ENCODE measurements around the gene BSN. TPM values are rescaled to one million over a fixed set of nuclear protein-coding genes. Genes with fewer than 3 reads are reported as not detected.

The BSN gene
- total RNA-seq, 1 experiment from 2014 or later, result 0.87 TPM

DNA sequence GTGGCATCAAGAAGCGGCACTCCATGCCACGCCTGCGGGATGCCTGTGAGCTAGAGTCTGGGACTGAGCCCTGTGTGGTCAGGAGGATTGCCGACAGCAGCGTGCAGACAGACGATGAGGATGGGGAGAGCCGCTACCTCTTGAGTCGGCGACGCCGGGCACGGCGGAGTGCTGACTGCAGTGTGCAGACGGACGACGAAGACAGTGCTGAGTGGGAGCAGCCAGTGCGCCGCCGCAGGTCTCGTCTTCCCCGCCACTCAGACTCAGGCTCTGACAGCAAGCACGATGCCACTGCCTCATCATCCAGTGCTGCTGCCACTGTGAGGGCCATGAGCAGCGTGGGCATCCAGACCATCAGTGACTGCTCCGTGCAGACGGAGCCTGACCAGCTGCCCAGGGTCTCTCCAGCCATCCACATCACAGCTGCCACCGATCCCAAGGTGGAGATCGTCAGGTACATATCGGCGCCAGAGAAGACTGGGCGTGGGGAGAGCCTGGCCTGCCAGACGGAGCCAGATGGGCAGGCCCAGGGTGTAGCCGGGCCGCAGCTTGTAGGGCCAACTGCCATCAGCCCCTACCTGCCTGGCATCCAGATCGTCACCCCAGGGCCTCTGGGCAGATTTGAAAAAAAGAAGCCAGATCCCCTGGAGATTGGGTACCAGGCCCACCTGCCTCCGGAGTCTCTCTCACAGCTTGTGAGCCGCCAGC, 103.1 kb downstream of the BSN start:
- Histone ChIP-seq H3K4me3 (ENCODE audit: low read depth in 2 of 2, low read length in 2 of 2) (no peak overlapping the region), H3K27ac (ENCODE audit: low read length) (no peak overlapping the region), H3K27me3 (ENCODE audit: control insufficient read depth, insufficient read depth, low read length) (no peaks in the 10 kb centered on the region), H3K36me3 (ENCODE audit: control insufficient read depth, insufficient read depth, low read length) (no peaks in the 10 kb centered on the region), H3K9me3 (ENCODE audit: control insufficient read depth, insufficient read depth, low read depth, low read length) (no peaks in the 10 kb centered on the region), H3K4me1 (ENCODE audit: control insufficient read depth, insufficient read depth, low read length) (no peaks in the 10 kb centered on the region)
- in situ Hi-C loops (cut with HindIII; ENCODE audit: low pct_unique_long_range_greater_than_20kb, low sequenced_read_pairs) (no loop called here), intact Hi-C loops (cut with micrococcal nuclease; ENCODE audit: unreplicated experiment) (no loop called here)
- ChIA-PET POLR2A (no interaction called here), CTCF (no interaction called here)
- no TSS peak for BruUV-seq (replicated peaks)
- DNase-seq (ENCODE audit: low read depth, low spot score) (no peak), ATAC-seq (no peak)
- TF ChIP-seq POLR2AphosphoS5 (IDR thresholded peaks at IDR 0.05; ENCODE audit: low read depth, low read length) (no peak), TCF7L2 (IDR thresholded peaks at IDR 0.05; ENCODE audit: low read depth, low read length) (no peak), SIN3A (IDR thresholded peaks at IDR 0.05; ENCODE audit: borderline replicate concordance, insufficient read depth, low read depth, low read length) (no peak)
- TF ChIP-seq, protein P1, sequence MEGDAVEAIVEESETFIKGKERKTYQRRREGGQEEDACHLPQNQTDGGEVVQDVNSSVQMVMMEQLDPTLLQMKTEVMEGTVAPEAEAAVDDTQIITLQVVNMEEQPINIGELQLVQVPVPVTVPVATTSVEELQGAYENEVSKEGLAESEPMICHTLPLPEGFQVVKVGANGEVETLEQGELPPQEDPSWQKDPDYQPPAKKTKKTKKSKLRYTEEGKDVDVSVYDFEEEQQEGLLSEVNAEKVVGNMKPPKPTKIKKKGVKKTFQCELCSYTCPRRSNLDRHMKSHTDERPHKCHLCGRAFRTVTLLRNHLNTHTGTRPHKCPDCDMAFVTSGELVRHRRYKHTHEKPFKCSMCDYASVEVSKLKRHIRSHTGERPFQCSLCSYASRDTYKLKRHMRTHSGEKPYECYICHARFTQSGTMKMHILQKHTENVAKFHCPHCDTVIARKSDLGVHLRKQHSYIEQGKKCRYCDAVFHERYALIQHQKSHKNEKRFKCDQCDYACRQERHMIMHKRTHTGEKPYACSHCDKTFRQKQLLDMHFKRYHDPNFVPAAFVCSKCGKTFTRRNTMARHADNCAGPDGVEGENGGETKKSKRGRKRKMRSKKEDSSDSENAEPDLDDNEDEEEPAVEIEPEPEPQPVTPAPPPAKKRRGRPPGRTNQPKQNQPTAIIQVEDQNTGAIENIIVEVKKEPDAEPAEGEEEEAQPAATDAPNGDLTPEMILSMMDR (IDR thresholded peaks at IDR 0.05), result no peak
- TF ChIP-seq, protein P2, sequence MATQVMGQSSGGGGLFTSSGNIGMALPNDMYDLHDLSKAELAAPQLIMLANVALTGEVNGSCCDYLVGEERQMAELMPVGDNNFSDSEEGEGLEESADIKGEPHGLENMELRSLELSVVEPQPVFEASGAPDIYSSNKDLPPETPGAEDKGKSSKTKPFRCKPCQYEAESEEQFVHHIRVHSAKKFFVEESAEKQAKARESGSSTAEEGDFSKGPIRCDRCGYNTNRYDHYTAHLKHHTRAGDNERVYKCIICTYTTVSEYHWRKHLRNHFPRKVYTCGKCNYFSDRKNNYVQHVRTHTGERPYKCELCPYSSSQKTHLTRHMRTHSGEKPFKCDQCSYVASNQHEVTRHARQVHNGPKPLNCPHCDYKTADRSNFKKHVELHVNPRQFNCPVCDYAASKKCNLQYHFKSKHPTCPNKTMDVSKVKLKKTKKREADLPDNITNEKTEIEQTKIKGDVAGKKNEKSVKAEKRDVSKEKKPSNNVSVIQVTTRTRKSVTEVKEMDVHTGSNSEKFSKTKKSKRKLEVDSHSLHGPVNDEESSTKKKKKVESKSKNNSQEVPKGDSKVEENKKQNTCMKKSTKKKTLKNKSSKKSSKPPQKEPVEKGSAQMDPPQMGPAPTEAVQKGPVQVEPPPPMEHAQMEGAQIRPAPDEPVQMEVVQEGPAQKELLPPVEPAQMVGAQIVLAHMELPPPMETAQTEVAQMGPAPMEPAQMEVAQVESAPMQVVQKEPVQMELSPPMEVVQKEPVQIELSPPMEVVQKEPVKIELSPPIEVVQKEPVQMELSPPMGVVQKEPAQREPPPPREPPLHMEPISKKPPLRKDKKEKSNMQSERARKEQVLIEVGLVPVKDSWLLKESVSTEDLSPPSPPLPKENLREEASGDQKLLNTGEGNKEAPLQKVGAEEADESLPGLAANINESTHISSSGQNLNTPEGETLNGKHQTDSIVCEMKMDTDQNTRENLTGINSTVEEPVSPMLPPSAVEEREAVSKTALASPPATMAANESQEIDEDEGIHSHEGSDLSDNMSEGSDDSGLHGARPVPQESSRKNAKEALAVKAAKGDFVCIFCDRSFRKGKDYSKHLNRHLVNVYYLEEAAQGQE (IDR thresholded peaks at IDR 0.05; ENCODE audit: insufficient read depth in 1 of 2, low read depth in 2 of 2, low read length in 1 of 2), result no peak

DNA sequence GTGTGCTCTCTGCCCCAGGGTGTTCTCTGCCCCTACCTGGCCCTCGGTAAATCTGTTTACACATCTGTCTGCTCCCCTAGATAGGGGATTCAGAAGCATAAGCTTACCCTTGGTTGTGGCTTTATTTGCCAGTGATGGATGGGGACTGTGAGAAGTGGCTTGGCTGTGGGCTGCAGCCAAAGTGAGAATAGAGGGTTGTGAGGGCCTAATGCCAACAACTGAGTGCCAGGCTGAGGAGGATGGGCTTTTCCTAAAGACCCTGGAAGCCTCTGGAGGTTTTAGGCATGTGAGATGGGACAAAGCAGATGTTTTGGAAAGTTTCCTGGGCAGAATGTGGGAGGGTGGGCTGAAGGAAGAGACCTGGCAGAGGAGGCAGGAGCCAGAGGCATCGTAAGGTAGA, 104.4 kb downstream of the BSN start:
- intact Hi-C loops (cut with micrococcal nuclease; ENCODE audit: unreplicated experiment), result no loop called here
- TF ChIP-seq, protein P1 (IDR thresholded peaks at IDR 0.05), result no peak
- no peak for TF ChIP-seq POLR2AphosphoS5 (IDR thresholded peaks at IDR 0.05; ENCODE audit: low read depth, low read length)
- TF ChIP-seq SIN3A (IDR thresholded peaks at IDR 0.05; ENCODE audit: borderline replicate concordance, insufficient read depth, low read depth, low read length), result no peak
- no peak for TF ChIP-seq TCF7L2 (IDR thresholded peaks at IDR 0.05; ENCODE audit: low read depth, low read length)
- TF ChIP-seq, protein P2 (IDR thresholded peaks at IDR 0.05; ENCODE audit: insufficient read depth in 1 of 2, low read depth in 2 of 2, low read length in 1 of 2), result no peak
- no peaks in the 10 kb centered on the region for H3K4me1 ChIP-seq (ENCODE audit: control insufficient read depth, insufficient read depth, low read length)
- in situ Hi-C loops (cut with HindIII; ENCODE audit: low pct_unique_long_range_greater_than_20kb, low sequenced_read_pairs), result no loop called here
- H3K27me3 ChIP-seq (ENCODE audit: control insufficient read depth, insufficient read depth, low read length), result no peaks in the 10 kb centered on the region
- no peak overlapping the region for H3K27ac ChIP-seq (ENCODE audit: low read length)
- no TSS peak for BruUV-seq (replicated peaks)
- ChIA-PET POLR2A (no interaction called here), CTCF (no interaction called here)
- H3K9me3 ChIP-seq (ENCODE audit: control insufficient read depth, insufficient read depth, low read depth, low read length), result no peaks in the 10 kb centered on the region
- no peaks in the 10 kb centered on the region for H3K36me3 ChIP-seq (ENCODE audit: control insufficient read depth, insufficient read depth, low read length)
- no peak for DNase-seq (ENCODE audit: low read depth, low spot score)
- no peak for ATAC-seq
- H3K4me3 ChIP-seq (ENCODE audit: low read depth in 2 of 2, low read length in 2 of 2), result no peak overlapping the region
